ENCODE results near the gene UNC5B. TPM values are rescaled to one million over a fixed set of nuclear protein-coding genes. Genes with fewer than 3 reads are reported as not detected.

Gene UNC5B
- total RNA-seq, 2 experiments from 2014 or later: 0.08 to 0.15 TPM

- ChIA-PET POLR2A (no interaction called here), CTCF (interaction anchor here (1.2 kb wide), 1 partner anchor 451 kb away, joined by 3 read pairs; no protein-coding TSS in a partner anchor)
Observed at GRCh38 chr10:71321386-71321785, 109.0 kb downstream of the UNC5B start.

DNA sequence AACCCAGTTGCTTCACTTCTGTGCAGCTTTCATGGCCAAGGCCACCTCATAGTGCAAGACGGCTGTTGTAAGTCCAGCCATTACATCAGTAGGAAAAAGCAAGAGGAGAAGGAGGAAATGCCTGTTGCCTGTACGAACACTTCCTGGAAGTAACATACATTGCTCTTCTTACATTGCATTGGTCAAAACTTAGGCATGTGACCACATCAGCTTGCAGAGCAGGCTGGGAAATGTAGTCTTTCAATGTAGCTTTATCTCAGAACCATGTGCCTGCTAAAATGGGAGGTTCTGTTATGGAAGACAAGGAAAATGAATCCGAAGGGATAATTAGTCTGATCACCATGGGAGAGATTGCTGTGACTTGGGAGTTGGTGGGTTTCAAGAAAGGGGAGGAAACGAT is 111.0 kb downstream of the UNC5B start:
- ChIA-PET CTCF (interaction anchor here (0.7 to 1.0 kb wide), 2 partner anchors 10 to 385 kb away, joined by 3 to 4 read pairs; no protein-coding TSS in a partner anchor), POLR2A (no interaction called here)

GRCh38 chr10:71324743-71325142 is 112.4 kb downstream of the UNC5B start:
- ChIA-PET POLR2A (no interaction called here), CTCF (interaction anchor here (1.3 kb wide), 1 partner anchor 10 kb away, joined by 3 read pairs; no protein-coding TSS in a partner anchor)

DNA sequence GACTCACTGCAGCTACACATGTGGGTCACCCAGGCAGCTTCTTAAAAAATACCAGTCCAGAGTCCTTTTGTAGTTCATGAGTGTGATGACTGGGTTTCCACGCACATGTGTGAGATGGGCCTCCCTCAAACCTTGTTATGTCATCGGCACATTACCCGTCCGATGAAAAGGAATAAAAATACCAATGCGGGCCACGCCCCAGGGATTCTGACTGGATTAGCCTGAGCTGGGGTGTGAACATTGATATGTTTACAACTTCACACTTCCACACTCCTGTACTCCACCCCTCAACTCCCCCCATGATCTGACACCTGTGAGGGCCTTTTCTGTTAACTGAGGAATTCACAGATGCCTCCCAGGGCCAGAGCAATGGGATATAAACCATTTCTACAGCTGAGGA is 112.9 kb downstream of the UNC5B start:
- ChIA-PET CTCF (interaction anchor here (1.3 kb wide), 1 partner anchor 10 kb away, joined by 3 read pairs; no protein-coding TSS in a partner anchor), POLR2A (no interaction called here)

DNA sequence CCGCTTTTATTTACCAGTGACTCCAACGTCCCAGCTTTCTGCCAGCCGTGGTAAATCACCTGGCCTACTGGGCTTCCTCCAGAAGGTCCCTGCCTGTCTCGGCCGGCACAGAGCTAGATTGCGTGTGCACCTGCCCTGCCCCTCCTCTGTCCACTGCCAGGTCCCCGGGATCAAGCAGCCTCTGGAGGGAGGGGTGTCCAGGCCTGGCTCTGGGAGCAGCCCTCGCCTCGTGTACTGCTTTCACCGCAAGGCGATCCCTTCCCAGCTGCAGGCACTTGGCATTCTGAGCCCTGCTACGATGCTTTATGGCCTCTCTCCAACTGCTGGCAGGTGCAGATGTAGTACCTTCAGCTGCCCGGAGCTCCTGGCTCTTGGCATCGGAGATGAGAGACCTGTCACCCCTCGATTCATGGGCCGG is 114.1 kb downstream of the UNC5B start:
- CTCF ChIA-PET: interaction anchor here (0.6 to 1.3 kb wide), 2 partner anchors 11 to 244 kb away, joined by 3 read pairs; no protein-coding TSS in a partner anchor

DNA sequence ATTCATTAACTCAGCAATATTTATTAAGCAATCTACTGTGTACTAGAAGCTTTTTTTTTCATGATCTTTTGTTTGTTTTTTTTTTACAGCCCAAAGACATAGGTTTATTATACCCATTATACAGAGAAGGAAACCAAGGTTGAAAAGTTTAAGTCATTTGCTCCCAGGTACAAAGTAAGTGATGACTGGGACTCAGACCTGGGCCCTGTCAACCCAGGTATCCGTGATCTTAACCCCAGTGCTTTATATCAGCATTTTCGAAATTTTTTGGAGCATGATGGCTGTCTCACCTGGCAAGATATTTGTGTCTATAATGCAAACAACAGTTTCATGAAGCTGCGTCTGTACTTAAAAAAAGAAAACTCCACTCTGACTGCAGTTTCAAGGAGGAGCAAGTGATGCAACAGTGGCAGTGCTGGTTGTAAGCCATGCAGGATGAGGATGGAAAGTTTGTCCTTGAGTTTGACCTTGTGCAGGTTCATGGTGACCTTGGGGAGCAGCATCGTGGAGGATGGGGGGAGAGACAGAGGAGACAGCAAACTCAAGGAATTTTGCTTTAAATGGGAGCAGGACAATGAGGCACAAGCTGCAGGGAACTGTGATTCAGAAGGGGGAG is 118.5 kb downstream of the UNC5B start:
- ChIA-PET POLR2A (interaction anchor here (0.5 kb wide), 1 partner anchor 1180 kb away, joined by 7 read pairs; no protein-coding TSS in a partner anchor), CTCF (interaction anchor here (1.4 kb wide), 1 partner anchor 11 kb away, joined by 5 read pairs; no protein-coding TSS in a partner anchor)

More for the DNA sequence above, 114.1 kb downstream of the UNC5B start:
- POLR2A ChIA-PET: interaction anchor here (0.7 kb wide), 1 partner anchor 167 kb away, joined by 11 read pairs; no protein-coding TSS in a partner anchor

DNA sequence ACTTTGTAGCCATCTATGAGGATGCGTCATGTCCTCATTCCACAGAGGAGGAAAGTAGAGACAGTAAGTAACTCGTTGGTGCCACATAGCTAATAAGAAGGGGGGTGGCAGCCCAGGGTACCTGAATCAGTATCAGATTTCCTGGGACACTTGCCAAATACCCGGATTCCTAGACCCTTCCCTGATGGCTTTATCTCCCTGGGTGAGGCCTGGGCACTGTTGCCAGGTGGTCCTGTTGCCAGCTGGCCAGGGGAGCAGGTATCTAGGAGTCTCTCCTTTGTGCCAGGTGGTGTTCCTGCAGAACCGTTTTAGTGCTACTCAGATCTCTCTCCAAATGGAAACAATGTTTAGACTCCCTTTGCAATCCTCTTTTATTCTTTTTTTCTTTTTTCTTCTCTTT is 119.4 kb downstream of the UNC5B start:
- CTCF ChIA-PET: interaction anchor here (0.7 to 1.4 kb wide), 3 partner anchors 12 to 1140 kb away, joined by 3 to 5 read pairs (median 4); no protein-coding TSS in a partner anchor
- POLR2A ChIA-PET: interaction anchor here (0.7 kb wide), 1 partner anchor 56 kb away, joined by 3 read pairs; no protein-coding TSS in a partner anchor

DNA sequence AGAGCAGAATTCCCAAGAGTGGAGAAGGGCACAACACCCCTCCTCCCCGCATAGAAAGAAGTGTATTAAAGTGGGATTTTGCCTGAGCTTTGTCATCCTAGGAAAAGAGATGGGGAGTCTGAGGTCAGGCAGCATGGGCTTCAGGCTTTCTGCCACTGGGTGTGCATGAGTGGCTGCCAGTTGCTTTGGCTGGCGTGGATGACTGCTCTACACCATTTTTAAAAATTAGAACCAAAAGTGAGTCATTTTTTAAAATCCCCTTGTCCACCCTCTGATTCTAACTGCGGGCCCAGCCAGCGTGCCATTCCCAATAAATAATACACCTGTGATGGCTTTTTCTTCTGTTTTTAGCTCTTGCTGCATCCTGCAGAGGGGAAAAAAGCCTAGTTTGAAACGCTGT is 120.1 kb downstream of the UNC5B start:
- ChIA-PET CTCF (interaction anchor here (0.7 kb wide), 1 partner anchor 29 kb away, joined by 4 read pairs; no protein-coding TSS in a partner anchor), POLR2A (no interaction called here)

- CTCF ChIA-PET: no interaction called here
- POLR2A ChIA-PET: no interaction called here
Observed at GRCh38 chr10:71333129-71333887, 120.9 kb downstream of the UNC5B start.

- POLR2A ChIA-PET: no interaction called here
- CTCF ChIA-PET: interaction anchor here (1.3 kb wide), 1 partner anchor 236 kb away, joined by 3 read pairs; no protein-coding TSS in a partner anchor
Observed at GRCh38 chr10:71334221-71334791, 121.9 kb downstream of the UNC5B start.

- ChIA-PET POLR2A (interaction anchor here (0.6 to 0.7 kb wide), 2 partner anchors 15 to 686 kb away, joined by 5 to 6 read pairs; no protein-coding TSS in a partner anchor), CTCF (interaction anchor here (1.3 kb wide), 1 partner anchor 235 kb away, joined by 3 read pairs; no protein-coding TSS in a partner anchor)
Observed at GRCh38 chr10:71335173-71335708, 122.9 kb downstream of the UNC5B start.

DNA sequence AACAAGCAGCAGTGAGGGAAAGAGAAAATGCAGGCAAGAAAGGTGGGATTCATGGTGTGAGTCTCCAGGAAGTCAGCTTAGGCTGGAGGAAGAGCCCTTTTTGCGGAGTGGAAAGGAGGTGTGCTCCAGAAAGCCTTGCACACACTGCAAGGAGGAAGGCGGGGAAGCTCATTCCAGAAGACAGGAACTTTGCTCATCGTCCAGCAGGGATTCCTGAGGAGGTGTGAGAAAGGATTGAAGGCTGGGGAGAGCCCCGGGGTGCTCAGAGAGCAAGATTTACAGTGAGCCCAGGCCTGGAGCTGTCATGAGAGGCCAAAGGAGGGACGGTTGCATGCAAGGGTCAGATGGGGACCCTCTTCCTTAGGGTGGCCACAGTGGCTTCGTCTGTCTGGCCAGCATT is 124.3 kb downstream of the UNC5B start:
- ChIA-PET CTCF (no interaction called here), POLR2A (no interaction called here)

DNA sequence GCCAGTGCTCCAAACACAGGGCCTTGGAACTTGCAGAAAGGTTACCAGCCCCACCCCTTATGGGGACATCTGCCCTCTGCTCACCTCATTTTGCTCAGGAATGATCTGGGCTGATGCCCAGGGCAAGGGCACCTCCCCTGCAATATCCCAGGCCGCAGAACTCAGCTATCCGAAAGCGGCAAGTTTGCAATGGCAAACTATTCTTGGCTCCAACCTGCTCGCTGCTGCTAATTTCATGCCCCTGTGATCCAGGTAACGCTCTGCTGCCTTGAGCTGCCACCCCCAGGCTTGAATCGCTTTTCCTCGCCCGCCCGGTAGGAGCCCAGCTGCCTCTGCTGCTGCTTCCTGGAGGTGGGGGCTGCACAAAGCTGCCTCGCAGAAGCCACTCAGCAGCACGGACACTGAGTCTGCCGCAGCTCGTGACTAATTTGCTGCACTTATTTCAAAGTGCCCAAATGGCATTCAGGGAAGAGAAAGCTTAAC is 124.9 kb downstream of the UNC5B start:
- ChIA-PET CTCF (no interaction called here), POLR2A (no interaction called here)

GRCh38 chr10:71338728-71339495 is 126.5 kb downstream of the UNC5B start:
- ChIA-PET CTCF (interaction anchor here (0.8 kb wide), 1 partner anchor 24 kb away, joined by 4 read pairs; no protein-coding TSS in a partner anchor), POLR2A (no interaction called here)

- ChIA-PET CTCF (no interaction called here), POLR2A (no interaction called here)
Observed at GRCh38 chr10:71339796-71340589, 127.6 kb downstream of the UNC5B start.

GRCh38 chr10:71342573-71343391 is 130.4 kb downstream of the UNC5B start:
- ChIA-PET POLR2A (interaction anchor here (0.6 kb wide), 1 partner anchor 444 kb away, joined by 4 read pairs; no protein-coding TSS in a partner anchor), CTCF (no interaction called here)

DNA sequence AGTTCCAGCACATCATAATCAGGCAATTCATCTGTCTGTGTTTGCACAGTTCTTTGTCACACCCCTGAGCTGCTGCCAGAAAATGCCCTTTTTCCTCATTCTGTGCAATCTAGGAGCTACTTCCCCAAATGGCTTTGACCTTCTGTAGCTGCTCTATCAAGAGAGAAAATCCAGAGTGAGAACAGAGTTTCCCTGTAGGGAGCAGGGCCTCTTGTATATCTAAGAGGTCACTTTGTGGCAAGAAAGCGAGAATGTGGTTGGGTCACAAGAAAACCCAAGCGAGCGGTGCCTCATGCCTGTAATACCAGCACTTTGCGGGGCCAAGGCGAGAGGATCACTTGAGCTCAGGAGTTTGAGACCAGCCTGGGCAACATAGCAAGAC is 131.0 kb downstream of the UNC5B start:
- ChIA-PET POLR2A (no interaction called here), CTCF (no interaction called here)
